IMR-90 (cell line): Measurements from ENCODE around the gene ST6GALNAC3. TPM values are rescaled to one million over a fixed set of nuclear protein-coding genes. Genes with fewer than 3 reads are reported as not detected.

Experiments
- ATAC-seq: fragments of 200-7000 bp; cut with Tn5 transposase; 2 replicates; pipeline ENCODE4 v1.9.1; 2020; ENCODE audit warnings: low read depth, mild to moderate bottlenecking, moderate library complexity
- BruUV-seq: library from RNA; stranded (reverse); fragments of 400-500 nt; replicated peaks from 2 replicates; lab custom pipeline; 2021; lab: Mats Ljungman, UMichigan
- CTCF ChIA-PET: fragments of 300-600 bp; formaldehyde crosslinking; extraction: SDS; loops from one replicate; lab custom pipeline; 2021; ENCODE audit warnings: antibody characterized with exemption; lab: Yijun Ruan, JAX
- POLR2A ChIA-PET: fragments of 300-600 bp; sonication (Branson Sonifier 250); formaldehyde crosslinking; loops from one replicate; lab custom pipeline; 2022; ENCODE audit warnings: antibody characterized with exemption; ENCODE audit not compliant: unreplicated experiment; lab: Charles Lee
- DNase-seq: peaks from one replicate; pipeline ENCODE4 v3.0.0; 2013
- H2AFZ ChIP-seq: replicated peaks from 2 replicates; pipeline ENCODE3; 2013; ENCODE audit warnings: low read length, mild to moderate bottlenecking; ENCODE audit not compliant: poor library complexity
- H2AK5ac ChIP-seq: 2 replicates; pipeline ENCODE4 v1.6.1; 2013; ENCODE audit warnings: low read depth, low read length, inconsistent platforms
- H2AK9ac ChIP-seq: replicated peaks from 2 replicates; pipeline ENCODE3; 2013; ENCODE audit warnings: mild to moderate bottlenecking, low read depth, low read length, moderate library complexity; ENCODE audit not compliant: poor library complexity
- H2BK120ac ChIP-seq: 2 replicates; pipeline ENCODE4 v1.6.1; 2013; ENCODE audit warnings: low read depth, low read length, inconsistent platforms
- H2BK15ac ChIP-seq: 3 replicates; pipeline ENCODE4 v1.6.1; 2013; ENCODE audit warnings: low read depth, low read length, inconsistent platforms
- H2BK20ac ChIP-seq: 2 replicates; pipeline ENCODE4 v1.6.1; 2013; ENCODE audit warnings: low read depth, mild to moderate bottlenecking, inconsistent platforms, low read length, moderate library complexity
- H2BK5ac ChIP-seq: 2 replicates; pipeline ENCODE4 v1.6.1; 2013; ENCODE audit warnings: mild to moderate bottlenecking, low read depth, low read length, inconsistent platforms; ENCODE audit not compliant: poor library complexity, severe bottlenecking
- H3K14ac ChIP-seq: replicated peaks from 2 replicates; pipeline ENCODE4 v1.6.1; 2013; ENCODE audit warnings: low read depth, low read length, inconsistent platforms
- H3K18ac ChIP-seq: 2 replicates; pipeline ENCODE4 v1.6.1; 2013; ENCODE audit warnings: low read depth, low read length, control low read depth
- H3K23ac ChIP-seq: 2 replicates; pipeline ENCODE4 v1.6.1; 2013; ENCODE audit warnings: low read depth, low read length, inconsistent platforms
- H3K27ac ChIP-seq: 2 replicates; pipeline ENCODE4 v1.5.1; 2013; ENCODE audit warnings: mild to moderate bottlenecking, control low read depth, low read length; ENCODE audit not compliant: insufficient read depth
- H3K27me3 ChIP-seq: 2 replicates; pipeline ENCODE4 v1.6.1; 2013; ENCODE audit warnings: low read length; ENCODE audit not compliant: control insufficient read depth, insufficient read depth
- H3K36me3 ChIP-seq: 2 replicates; pipeline ENCODE4 v1.6.1; 2013; ENCODE audit warnings: low read length, mixed read lengths; ENCODE audit not compliant: control insufficient read depth, insufficient read depth
- H3K4ac ChIP-seq: 2 replicates; pipeline ENCODE4 v1.6.1; 2013; ENCODE audit warnings: low read depth, low read length, inconsistent platforms
- H3K4me1 ChIP-seq: 2 replicates; pipeline ENCODE4 v1.6.1; 2013; ENCODE audit warnings: low read length, mixed read lengths; ENCODE audit not compliant: control insufficient read depth, insufficient read depth
- H3K4me2 ChIP-seq: 2 replicates; pipeline ENCODE4 v1.6.1; 2013; ENCODE audit warnings: low read depth, mild to moderate bottlenecking, control low read depth, low read length, moderate library complexity
- H3K4me3 ChIP-seq: 2 replicates; pipeline ENCODE4 v1.5.1; 2013; ENCODE audit warnings: low read depth, mild to moderate bottlenecking, control low read depth, low read length, moderate library complexity; ENCODE audit not compliant: insufficient read depth
- H3K56ac ChIP-seq: 2 replicates; pipeline ENCODE4 v1.6.1; 2013; ENCODE audit warnings: low read length, inconsistent platforms; ENCODE audit not compliant: insufficient read depth; ENCODE audit errors: extremely low read depth
- H3K79me1 ChIP-seq, 2 experiments: 2 replicates each; pipeline ENCODE4 v1.6.1; 2013; ENCODE audit warnings: low read length in 2 of 2, inconsistent platforms in 1 of 2, low read depth in 1 of 2
- H3K9ac ChIP-seq: 2 replicates; pipeline ENCODE4 v1.6.1; 2013; ENCODE audit warnings: low read depth, low read length, control low read depth
- H3K9me1 ChIP-seq: 2 replicates; pipeline ENCODE4 v1.6.1; 2013; ENCODE audit warnings: low read length, inconsistent platforms; ENCODE audit not compliant: insufficient read depth
- H3K9me3 ChIP-seq: 2 replicates; pipeline ENCODE4 v1.6.1; 2013; ENCODE audit warnings: low read length; ENCODE audit not compliant: control insufficient read depth, insufficient read depth
- H4K20me1 ChIP-seq: 2 replicates; pipeline ENCODE4 v1.6.1; 2013; ENCODE audit warnings: low read length, inconsistent platforms; ENCODE audit not compliant: insufficient read depth
- H4K5ac ChIP-seq: 2 replicates; pipeline ENCODE4 v1.6.1; 2013; ENCODE audit warnings: mild to moderate bottlenecking, low read depth, low read length, control low read depth
- H4K8ac ChIP-seq, 2 experiments: 2 replicates each; pipeline ENCODE4 v1.6.1; 2013; ENCODE audit warnings: low read depth in 2 of 2, low read length in 2 of 2, control low read depth in 1 of 2, inconsistent platforms in 1 of 2
- H4K91ac ChIP-seq: 2 replicates; pipeline ENCODE4 v1.6.1; 2013; ENCODE audit warnings: low read depth, low read length, inconsistent platforms; ENCODE audit not compliant: insufficient read depth
- BHLHE40 ChIP-seq: fragments of 150-350 bp; IDR thresholded peaks from 2 replicates; pipeline ENCODE4 v1.6.1; 2016; ENCODE audit warnings: mild to moderate bottlenecking, low read depth, low read length
- CEBPB ChIP-seq: IDR thresholded peaks from 2 replicates; pipeline ENCODE4 v1.6.1; 2012; ENCODE audit warnings: low read depth, low read length, improper control_type of control experiment
- CHD1 ChIP-seq: IDR thresholded peaks from 2 replicates; pipeline ENCODE4 v1.6.1; 2012; ENCODE audit warnings: low read depth, low read length, improper control_type of control experiment
- FOS ChIP-seq: fragments of 150-350 bp; IDR thresholded peaks from 2 replicates; pipeline ENCODE4 v1.6.1; 2016; ENCODE audit warnings: low read depth, low read length
- MAFK ChIP-seq: IDR thresholded peaks from 2 replicates; pipeline ENCODE4 v1.6.1; 2012; ENCODE audit warnings: low read depth, low read length, improper control_type of control experiment
- MAZ ChIP-seq: IDR thresholded peaks from 2 replicates; pipeline ENCODE4 v1.6.1; 2012; ENCODE audit warnings: low read depth, mild to moderate bottlenecking, low read length, improper control_type of control experiment, moderate library complexity, borderline replicate concordance
- MXI1 ChIP-seq: IDR thresholded peaks from 2 replicates; pipeline ENCODE4 v1.6.1; 2012; ENCODE audit warnings: low read depth, mild to moderate bottlenecking, low read length, moderate library complexity, borderline replicate concordance
- NFE2L2 ChIP-seq: fragments of 150-350 bp; IDR thresholded peaks from 2 replicates; pipeline ENCODE4 v1.6.1; 2016; ENCODE audit warnings: low read depth, mild to moderate bottlenecking, low read length
- POLR2A ChIP-seq: IDR thresholded peaks from 2 replicates; pipeline ENCODE4 v1.6.1; 2012; ENCODE audit warnings: mild to moderate bottlenecking, low read depth, low read length
- RAD21 ChIP-seq: IDR thresholded peaks from 2 replicates; pipeline ENCODE4 v1.6.1; 2012; ENCODE audit warnings: low read length, improper control_type of control experiment
- RCOR1 ChIP-seq: IDR thresholded peaks from 2 replicates; pipeline ENCODE4 v1.6.1; 2012; ENCODE audit warnings: mild to moderate bottlenecking, low read length, improper control_type of control experiment; ENCODE audit not compliant: insufficient replicate concordance
- RFX5 ChIP-seq: IDR thresholded peaks from 2 replicates; pipeline ENCODE4 v1.8.0; 2012; ENCODE audit warnings: low read depth, mild to moderate bottlenecking, low read length, moderate library complexity
- SMC3 ChIP-seq: fragments of 150-350 bp; IDR thresholded peaks from 2 replicates; pipeline ENCODE4 v1.6.1; 2016; ENCODE audit warnings: low read depth, mild to moderate bottlenecking, antibody characterized with exemption, low read length, moderate library complexity
- WGBS, 2 experiments: methylation state at CpG; one replicate each; pipeline versions ENCODE4 v1.1.5 to v1.1.7; 2013; ENCODE audit warnings: missing lambda C conversion rate in 2 of 2; ENCODE audit not compliant: insufficient read length in 1 of 2; ENCODE audit errors: extremely low coverage in 2 of 2; 5-methylcytosine and 5-hydroxymethylcytosine counted together
- dilution Hi-C: fragments of 300-500 bp; cut with HindIII; formaldehyde crosslinking; loops from one replicate; pipeline ENCODE4 v1.14.3; 2018; ENCODE audit warnings: low sequenced_read_pairs; ENCODE audit not compliant: unreplicated experiment
- in situ Hi-C: fragments of 300-500 bp; cut with MboI; formaldehyde crosslinking; loops from 3 replicates; pipeline ENCODE4 v1.14.3; 2019; ENCODE audit warnings: low sequenced_read_pairs, inconsistent platforms, mixed read lengths
- intact Hi-C: fragments of 100-400 bp; cut with micrococcal nuclease; formaldehyde crosslinking; loops from 2 replicates; pipeline ENCODE4 v1.10.0; 2022
- polyA plus RNA-seq, 3 experiments: library from polyadenylated mRNA; depleted of rRNA; stranded (reverse); fragments of >200 nt; gene quantifications; 2 replicates each; pipeline ENCODE4 v1.2.3, GENCODE V29; 2012; ENCODE audit warnings: low replicate concordance in 1 of 3
- total RNA-seq: library from RNA; depleted of rRNA; stranded (reverse); fragments of >200 nt; gene quantifications from 2 replicates; pipeline ENCODE4 v1.2.3, GENCODE V29; 2012
- TF ChIP-seq, protein P1 (sequence below): fragments of 150-350 bp; IDR thresholded peaks from 2 replicates; pipeline ENCODE4 v1.6.1; 2016; ENCODE audit warnings: low read depth, mild to moderate bottlenecking, low read length, moderate library complexity, borderline replicate concordance
- TF ChIP-seq, protein P2 (sequence below): conservative IDR thresholded peaks from 2 replicates; pipeline ENCODE4 v1.5.1; 2012; ENCODE audit warnings: mild to moderate bottlenecking, low read depth, low read length, improper control_type of control experiment
- TF ChIP-seq, protein P3 (sequence below): fragments of 150-350 bp; IDR thresholded peaks from 2 replicates; pipeline ENCODE4 v1.6.1; 2017; ENCODE audit warnings: mild to moderate bottlenecking, antibody characterized with exemption, low read length, low read depth

The ST6GALNAC3 gene
- total and polyA plus RNA-seq, 2 of the 4 experiments (the other 2 are of a cell fraction): 0.65 to 1.3 TPM

- no peak for ATAC-seq
- in situ Hi-C loops: no loop called here
- no peak overlapping the region for H4K5ac ChIP-seq
- H3K14ac ChIP-seq: no peak overlapping the region
- H3K23ac ChIP-seq: no peak overlapping the region
- H3K9me3 ChIP-seq: no peaks in the 10 kb centered on the region
- no peak overlapping the region for H3K56ac ChIP-seq
- TF ChIP-seq MAZ: no peak
- TF ChIP-seq, protein P1, sequence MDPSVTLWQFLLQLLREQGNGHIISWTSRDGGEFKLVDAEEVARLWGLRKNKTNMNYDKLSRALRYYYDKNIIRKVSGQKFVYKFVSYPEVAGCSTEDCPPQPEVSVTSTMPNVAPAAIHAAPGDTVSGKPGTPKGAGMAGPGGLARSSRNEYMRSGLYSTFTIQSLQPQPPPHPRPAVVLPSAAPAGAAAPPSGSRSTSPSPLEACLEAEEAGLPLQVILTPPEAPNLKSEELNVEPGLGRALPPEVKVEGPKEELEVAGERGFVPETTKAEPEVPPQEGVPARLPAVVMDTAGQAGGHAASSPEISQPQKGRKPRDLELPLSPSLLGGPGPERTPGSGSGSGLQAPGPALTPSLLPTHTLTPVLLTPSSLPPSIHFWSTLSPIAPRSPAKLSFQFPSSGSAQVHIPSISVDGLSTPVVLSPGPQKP: no peak
- no peak for TF ChIP-seq POLR2A
- no peak for TF ChIP-seq NFE2L2
- TF ChIP-seq CHD1: no peak
- TF ChIP-seq FOS: no peak
- TF ChIP-seq MAFK: no peak
- TF ChIP-seq CEBPB: no peak
- no peak for TF ChIP-seq BHLHE40
- no peak for TF ChIP-seq RFX5
- TF ChIP-seq MXI1: no peak
- TF ChIP-seq RAD21: no peak
- TF ChIP-seq SMC3: no peak
- no peak for TF ChIP-seq RCOR1
- TF ChIP-seq, protein P2, sequence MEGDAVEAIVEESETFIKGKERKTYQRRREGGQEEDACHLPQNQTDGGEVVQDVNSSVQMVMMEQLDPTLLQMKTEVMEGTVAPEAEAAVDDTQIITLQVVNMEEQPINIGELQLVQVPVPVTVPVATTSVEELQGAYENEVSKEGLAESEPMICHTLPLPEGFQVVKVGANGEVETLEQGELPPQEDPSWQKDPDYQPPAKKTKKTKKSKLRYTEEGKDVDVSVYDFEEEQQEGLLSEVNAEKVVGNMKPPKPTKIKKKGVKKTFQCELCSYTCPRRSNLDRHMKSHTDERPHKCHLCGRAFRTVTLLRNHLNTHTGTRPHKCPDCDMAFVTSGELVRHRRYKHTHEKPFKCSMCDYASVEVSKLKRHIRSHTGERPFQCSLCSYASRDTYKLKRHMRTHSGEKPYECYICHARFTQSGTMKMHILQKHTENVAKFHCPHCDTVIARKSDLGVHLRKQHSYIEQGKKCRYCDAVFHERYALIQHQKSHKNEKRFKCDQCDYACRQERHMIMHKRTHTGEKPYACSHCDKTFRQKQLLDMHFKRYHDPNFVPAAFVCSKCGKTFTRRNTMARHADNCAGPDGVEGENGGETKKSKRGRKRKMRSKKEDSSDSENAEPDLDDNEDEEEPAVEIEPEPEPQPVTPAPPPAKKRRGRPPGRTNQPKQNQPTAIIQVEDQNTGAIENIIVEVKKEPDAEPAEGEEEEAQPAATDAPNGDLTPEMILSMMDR: no peak
- TF ChIP-seq, protein P3, sequence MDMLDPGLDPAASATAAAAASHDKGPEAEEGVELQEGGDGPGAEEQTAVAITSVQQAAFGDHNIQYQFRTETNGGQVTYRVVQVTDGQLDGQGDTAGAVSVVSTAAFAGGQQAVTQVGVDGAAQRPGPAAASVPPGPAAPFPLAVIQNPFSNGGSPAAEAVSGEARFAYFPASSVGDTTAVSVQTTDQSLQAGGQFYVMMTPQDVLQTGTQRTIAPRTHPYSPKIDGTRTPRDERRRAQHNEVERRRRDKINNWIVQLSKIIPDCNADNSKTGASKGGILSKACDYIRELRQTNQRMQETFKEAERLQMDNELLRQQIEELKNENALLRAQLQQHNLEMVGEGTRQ: no peak
- intact Hi-C loops: no loop called here
- H3K79me1 ChIP-seq: no peaks in the 10 kb centered on the region
- no peak overlapping the region for H2AFZ ChIP-seq
- BruUV-seq: no TSS peak
- H2BK15ac ChIP-seq: no peak overlapping the region
- no peak overlapping the region for H2AK5ac ChIP-seq
- no peak overlapping the region for H4K91ac ChIP-seq
- H2BK5ac ChIP-seq: no peak overlapping the region
- no peak overlapping the region for H2BK20ac ChIP-seq
- no peaks in the 10 kb centered on the region for H3K9me1 ChIP-seq
- no peaks in the 10 kb centered on the region for H3K4me1 ChIP-seq
- no peak overlapping the region for H3K4me3 ChIP-seq
- no peaks in the 10 kb centered on the region for H3K36me3 ChIP-seq
- H3K18ac ChIP-seq: no peak overlapping the region
- DNase-seq: no peak
- no CpG with 5 or more reads among the region's 4 CpGs for WGBS, 2 experiments
- no peak overlapping the region for H3K27ac ChIP-seq
- H2BK120ac ChIP-seq: no peak overlapping the region
- dilution Hi-C loops: no loop called here
- H3K27me3 ChIP-seq: no peaks in the 10 kb centered on the region; the same call in 1 of the 2 replicates
- no peak overlapping the region for H3K4ac ChIP-seq
- no peak overlapping the region for H4K8ac ChIP-seq
- no peak overlapping the region for H3K4me2 ChIP-seq
- H2AK9ac ChIP-seq: no peak overlapping the region
- POLR2A ChIA-PET: no interaction called here
- no peaks in the 10 kb centered on the region for H4K20me1 ChIP-seq
- CTCF ChIA-PET: no interaction called here
- no peak overlapping the region for H3K9ac ChIP-seq
Measured at GRCh38 chr1:76055987-76056386, 18.6 kb upstream of the ST6GALNAC3 start.
